Stimulated activated naive CD4-positive, alpha-beta T cell (primary cell): ENCODE data around the gene PCDHGB5.

Experiments used
- DNase-seq, 6 experiments: peaks; one replicate each; lab custom pipeline; 2025; lab: John Stamatoyannopoulos, UW

PCDHGB5 gene

DNA sequence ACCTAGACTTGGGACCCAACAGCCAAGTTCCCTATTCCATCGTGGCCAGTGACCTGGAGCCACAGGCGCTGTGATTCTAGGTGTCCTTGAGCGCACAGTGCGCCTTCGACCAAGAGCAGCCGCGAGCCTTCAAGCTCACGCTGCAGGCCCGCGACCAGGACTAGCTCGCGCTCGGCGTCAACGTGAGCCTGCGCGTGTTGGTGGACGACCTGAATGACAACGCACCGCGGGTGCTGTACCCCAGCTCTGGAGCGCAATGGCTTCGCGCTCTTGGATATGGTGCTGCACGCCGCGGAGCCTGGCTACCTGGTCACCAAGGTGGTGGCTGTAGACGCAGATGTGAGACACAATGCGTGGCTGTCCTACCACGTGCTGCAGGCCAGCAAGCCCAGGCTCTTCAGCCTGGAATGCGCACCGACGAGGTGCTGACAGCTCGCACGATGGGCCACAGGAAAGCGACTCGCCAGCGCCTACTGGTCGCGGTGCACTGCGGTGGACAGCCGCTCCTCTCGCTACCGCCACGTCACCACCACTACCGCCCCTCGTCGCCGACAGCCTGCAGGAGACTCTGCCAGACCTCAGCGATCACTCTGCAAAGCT is 43.9 kb downstream of the PCDHGB5 start:
- DNase-seq = no peak
